Natural killer cell (primary cell): ENCODE measurements around the gene PKN3. TPM values are rescaled to one million over a fixed set of nuclear protein-coding genes. Genes with fewer than 3 reads are reported as not detected.

ENCODE experiments used
- ATAC-seq, 3 donors: fragments of 150-1000 bp in 2 of 3; fragments of 200-7000 bp in 1 of 3; cut with Tn5 transposase; 1 replicate in 1 of 3; 2 replicates in 2 of 3; pipeline ENCODE4 v1.10.0; 2021; ENCODE audit warnings: mild to moderate bottlenecking in 2 of 3, moderate library complexity in 2 of 3
- DNase-seq, 2 donors: peaks; one replicate each; pipeline versions ENCODE4 v3.0.0 to v3.0.0-alpha.2; 2013 to 2021; ENCODE audit warnings: mixed read lengths in 1 of 2
- H3K27ac ChIP-seq: one replicate; pipeline ENCODE4 v1.5.1; 2013; ENCODE audit warnings: mild to moderate bottlenecking, low read length
- H3K27me3 ChIP-seq: one replicate; pipeline ENCODE4 v1.6.1; 2013; ENCODE audit warnings: low read length; ENCODE audit not compliant: control insufficient read depth, insufficient read depth
- H3K36me3 ChIP-seq: one replicate; pipeline ENCODE4 v1.6.1; 2013; ENCODE audit warnings: low read length; ENCODE audit not compliant: control insufficient read depth, insufficient read depth
- H3K4me1 ChIP-seq: one replicate; pipeline ENCODE4 v1.6.1; 2013; ENCODE audit warnings: low read length; ENCODE audit not compliant: control insufficient read depth, insufficient read depth
- H3K4me3 ChIP-seq: one replicate; pipeline ENCODE4 v1.5.1; 2013; ENCODE audit warnings: low read length
- H3K9me3 ChIP-seq: one replicate; pipeline ENCODE4 v1.6.1; 2013; ENCODE audit warnings: low read length; ENCODE audit not compliant: control insufficient read depth, insufficient read depth
- H3K27ac Mint-ChIP-seq, 2 donors: one replicate each; pipeline ENCODE4 v1.8.0; 2022; ENCODE audit warnings: mild to moderate bottlenecking in 2 of 2, mixed read lengths in 2 of 2, moderate library complexity in 1 of 2
- H3K27me3 Mint-ChIP-seq, 2 donors: one replicate each; pipeline ENCODE4 v1.8.0; 2022; ENCODE audit warnings: low read depth in 2 of 2, mixed read lengths in 2 of 2
- H3K36me3 Mint-ChIP-seq: one replicate; pipeline ENCODE4 v1.8.0; 2022; ENCODE audit warnings: mixed read lengths
- H3K4me1 Mint-ChIP-seq, 2 donors: one replicate each; pipeline ENCODE4 v1.8.0; 2022; ENCODE audit warnings: mixed read lengths in 2 of 2
- H3K4me3 Mint-ChIP-seq: one replicate; pipeline ENCODE4 v1.8.0; 2022; ENCODE audit warnings: mild to moderate bottlenecking, moderate library complexity, mixed read lengths
- H3K9me3 Mint-ChIP-seq, 2 donors: one replicate each; pipeline ENCODE4 v1.8.0; 2022; ENCODE audit warnings: mixed read lengths in 2 of 2
- WGBS: methylation state at CpG from one replicate; pipeline ENCODE4 v1.1.7; 2013; ENCODE audit warnings: missing lambda C conversion rate; ENCODE audit not compliant: insufficient coverage; 5-methylcytosine and 5-hydroxymethylcytosine counted together
- intact Hi-C: fragments of 100-400 bp; cut with micrococcal nuclease; formaldehyde crosslinking; loops from one replicate; pipeline ENCODE4 v1.14.2; 2022
- total RNA-seq, 4 donors: library from RNA; stranded (reverse); fragments of 120-200 nt in 1 of 4; gene quantifications; one replicate each; pipeline versions ENCODE4 v1.2.3 to v1.2.4, GENCODE V29; 2013 to 2022
- TF ChIP-seq, protein P1 (sequence below): fragments of 200-600 bp; IDR thresholded peaks from one replicate; pipeline ENCODE4 v1.8.0; 2022; ENCODE audit warnings: antibody characterized with exemption

PKN3 gene
- total RNA-seq, 3 donors from 2014 or later (not counting 1 experiment from before 2014, with no cell fraction given), result 3.6 to 4.5 (median 3.9) TPM

DNA sequence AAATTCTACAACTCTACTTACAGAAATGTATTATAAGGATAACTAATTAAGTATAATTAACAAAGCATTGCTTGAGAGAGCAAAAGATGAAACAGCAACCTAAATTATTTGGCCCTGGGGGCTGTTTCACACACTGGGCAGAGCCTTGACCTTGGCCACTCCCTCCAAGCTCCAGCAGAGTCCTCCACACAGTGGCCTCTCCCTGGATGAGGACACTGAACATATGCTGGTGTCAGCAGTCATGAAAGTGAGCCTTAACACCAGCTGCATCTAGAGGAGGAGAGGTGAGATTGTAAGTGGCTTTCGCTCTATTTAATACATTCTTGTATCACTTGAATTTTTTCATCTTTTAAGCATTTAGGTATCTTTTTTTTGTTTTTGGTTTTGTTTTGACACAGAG is 44.9 kb downstream of the PKN3 start:
- H3K9me3 Mint-ChIP-seq, result no peaks in the 10 kb centered on the region
- H3K36me3 ChIP-seq, result peaks cover 17% of the 10 kb centered on the region
- TF ChIP-seq, protein P1, sequence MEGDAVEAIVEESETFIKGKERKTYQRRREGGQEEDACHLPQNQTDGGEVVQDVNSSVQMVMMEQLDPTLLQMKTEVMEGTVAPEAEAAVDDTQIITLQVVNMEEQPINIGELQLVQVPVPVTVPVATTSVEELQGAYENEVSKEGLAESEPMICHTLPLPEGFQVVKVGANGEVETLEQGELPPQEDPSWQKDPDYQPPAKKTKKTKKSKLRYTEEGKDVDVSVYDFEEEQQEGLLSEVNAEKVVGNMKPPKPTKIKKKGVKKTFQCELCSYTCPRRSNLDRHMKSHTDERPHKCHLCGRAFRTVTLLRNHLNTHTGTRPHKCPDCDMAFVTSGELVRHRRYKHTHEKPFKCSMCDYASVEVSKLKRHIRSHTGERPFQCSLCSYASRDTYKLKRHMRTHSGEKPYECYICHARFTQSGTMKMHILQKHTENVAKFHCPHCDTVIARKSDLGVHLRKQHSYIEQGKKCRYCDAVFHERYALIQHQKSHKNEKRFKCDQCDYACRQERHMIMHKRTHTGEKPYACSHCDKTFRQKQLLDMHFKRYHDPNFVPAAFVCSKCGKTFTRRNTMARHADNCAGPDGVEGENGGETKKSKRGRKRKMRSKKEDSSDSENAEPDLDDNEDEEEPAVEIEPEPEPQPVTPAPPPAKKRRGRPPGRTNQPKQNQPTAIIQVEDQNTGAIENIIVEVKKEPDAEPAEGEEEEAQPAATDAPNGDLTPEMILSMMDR, result no peak
- WGBS, result no CpG with 5 or more reads among the region's 1 CpG
- H3K27ac Mint-ChIP-seq, result no peak overlapping the region
- no peak overlapping the region for H3K4me3 Mint-ChIP-seq
- no peak for ATAC-seq
- H3K36me3 Mint-ChIP-seq, result no peaks in the 10 kb centered on the region
- H3K9me3 ChIP-seq, result no peaks in the 10 kb centered on the region
- H3K27ac ChIP-seq, result no peak overlapping the region
- intact Hi-C loops, result no loop called here
- no peaks in the 10 kb centered on the region for H3K4me1 ChIP-seq
- no peaks in the 10 kb centered on the region for H3K27me3 ChIP-seq
- no peak overlapping the region for H3K4me3 ChIP-seq
- H3K27me3 Mint-ChIP-seq, result no peaks in the 10 kb centered on the region
- DNase-seq, result no peak
- no peaks in the 10 kb centered on the region for H3K4me1 Mint-ChIP-seq

DNA sequence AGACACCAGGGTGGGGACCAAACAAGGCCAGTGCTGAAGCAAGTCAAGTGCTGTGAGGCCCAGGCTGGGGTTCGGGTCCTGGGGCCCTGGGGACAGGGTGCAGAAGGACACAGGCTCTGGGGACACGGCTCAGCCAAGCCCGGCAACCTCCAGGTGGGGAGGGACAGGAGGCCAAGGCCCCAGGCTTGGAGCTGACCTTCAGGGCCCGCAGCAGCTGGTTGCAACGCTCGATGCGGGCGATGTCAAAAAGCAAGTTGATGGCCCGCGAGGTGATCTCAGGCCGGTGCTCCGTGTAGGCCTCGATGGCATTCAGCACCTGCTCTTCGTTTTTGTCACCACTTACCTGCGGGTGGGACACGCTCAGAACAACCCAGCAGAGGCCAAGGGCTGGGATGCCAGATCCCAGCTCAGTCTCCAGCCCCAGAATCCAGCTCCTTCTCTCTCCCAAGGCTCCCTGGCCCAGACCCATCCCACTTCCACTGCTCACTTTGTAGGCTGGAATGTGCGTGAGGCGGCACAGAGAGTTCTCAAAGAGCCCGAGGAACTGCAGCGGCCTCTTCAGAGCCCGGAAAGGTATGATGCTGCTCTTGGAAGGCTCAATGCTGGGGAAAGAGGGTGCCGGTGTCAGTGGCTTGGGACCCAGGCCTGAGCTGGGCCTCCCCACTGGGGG is 48.8 kb downstream of the PKN3 start:
- WGBS, result 96% methylated on average over 22 of the region's 22 CpGs
- H3K4me1 ChIP-seq, result no peaks in the 10 kb centered on the region
- no peaks in the 10 kb centered on the region for H3K4me1 Mint-ChIP-seq
- no peaks in the 10 kb centered on the region for H3K27me3 Mint-ChIP-seq
- no peak overlapping the region for H3K27ac ChIP-seq
- no peaks in the 10 kb centered on the region for H3K9me3 ChIP-seq
- H3K27ac Mint-ChIP-seq, result no peak overlapping the region
- ATAC-seq (no peak), DNase-seq (no peak)
- intact Hi-C loops, result no loop called here
- TF ChIP-seq, protein P1, result no peak
- H3K36me3 Mint-ChIP-seq, result no peaks in the 10 kb centered on the region
- H3K9me3 Mint-ChIP-seq, result no peaks in the 10 kb centered on the region
- no peaks in the 10 kb centered on the region for H3K27me3 ChIP-seq
- H3K4me3 Mint-ChIP-seq, result no peak overlapping the region
- no peak overlapping the region for H3K4me3 ChIP-seq
- peaks cover 39% of the 10 kb centered on the region for H3K36me3 ChIP-seq

DNA sequence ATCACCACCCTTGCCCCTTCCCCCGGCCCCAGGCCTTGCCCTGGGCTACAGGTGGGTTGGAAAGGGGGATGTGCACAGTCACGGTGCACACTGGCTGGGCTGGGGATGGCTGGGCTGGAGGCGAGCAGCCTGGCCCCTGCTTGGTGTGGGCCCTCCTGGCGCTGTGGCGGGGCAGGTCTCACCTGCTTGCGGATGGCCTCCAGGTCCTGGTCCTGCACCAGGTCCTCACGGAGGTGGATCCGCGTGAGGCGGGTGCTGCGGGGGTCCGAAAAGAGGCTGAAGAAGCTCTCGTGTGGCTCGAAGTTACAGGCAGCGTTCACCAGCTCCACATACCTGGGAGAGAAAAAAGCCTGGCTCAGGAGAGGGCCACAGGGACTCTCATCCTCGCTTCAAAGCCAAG is 51.3 kb downstream of the PKN3 start:
- no peaks in the 10 kb centered on the region for H3K9me3 ChIP-seq
- TF ChIP-seq, protein P1, result no peak
- no peaks in the 10 kb centered on the region for H3K36me3 Mint-ChIP-seq

GRCh38 chr9:128757602-128758001 is 55.3 kb downstream of the PKN3 start:
- no peak for ATAC-seq
- H3K36me3 ChIP-seq, result peaks cover 19% of the 10 kb centered on the region
- no peak overlapping the region for H3K4me3 ChIP-seq
- no peaks in the 10 kb centered on the region for H3K9me3 ChIP-seq
- TF ChIP-seq, protein P1, result no peak
- H3K4me1 ChIP-seq, result no peaks in the 10 kb centered on the region
- no peaks in the 10 kb centered on the region for H3K27me3 ChIP-seq
- no peak for DNase-seq
- Mint-ChIP-seq H3K27me3 (no peaks in the 10 kb centered on the region), H3K4me1 (peaks cover 11% of the 10 kb centered on the region in 2 donors), H3K4me3 (no peak overlapping the region), H3K9me3 (no peaks in the 10 kb centered on the region), H3K27ac (no peak overlapping the region), H3K36me3 (no peaks in the 10 kb centered on the region)
- H3K27ac ChIP-seq, result no peak overlapping the region
- intact Hi-C loops, result no loop called here
- WGBS, result 98% methylated on average over 6 of the region's 6 CpGs

More for the DNA sequence above, 51.3 kb downstream of the PKN3 start:
- intact Hi-C loops, result no loop called here
- Mint-ChIP-seq H3K4me3 (no peak overlapping the region), H3K27ac (no peak overlapping the region), H3K9me3 (no peaks in the 10 kb centered on the region), H3K27me3 (no peaks in the 10 kb centered on the region), H3K4me1 (peaks cover 6 to 8% of the 10 kb centered on the region in 2 donors)
- 97% methylated on average over 16 of the region's 16 CpGs for WGBS
- Histone ChIP-seq H3K4me3 (no peak overlapping the region), H3K36me3 (peaks cover 38% of the 10 kb centered on the region), H3K27ac (no peak overlapping the region), H3K4me1 (no peaks in the 10 kb centered on the region), H3K27me3 (no peaks in the 10 kb centered on the region)
- ATAC-seq (no peak), DNase-seq (no peak)
